ENCODE results near the gene PID1. TPM values are rescaled to one million over a fixed set of nuclear protein-coding genes. Genes with fewer than 3 reads are reported as not detected.

Gene PID1
- total RNA-seq, 1 experiment from 2014 or later: not detected

- H3K36me3 ChIP-seq (ENCODE audit: low read depth): no peaks in the 10 kb centered on the region
- no peaks in the 10 kb centered on the region for H3K79me2 ChIP-seq (ENCODE audit: low read depth)
- H3K4me2 ChIP-seq: no peak overlapping the region
- H3K27ac ChIP-seq: no peak overlapping the region
- intact Hi-C loops (cut with micrococcal nuclease; ENCODE audit: unreplicated experiment): no loop called here
- no peaks in the 10 kb centered on the region for H3K9me2 ChIP-seq (ENCODE audit: insufficient read depth)
- H3K4me3 ChIP-seq: no peak overlapping the region
- H3K9me3 ChIP-seq (ENCODE audit: insufficient read depth, low read depth): no peaks in the 10 kb centered on the region
- no peaks in the 10 kb centered on the region for H4K20me1 ChIP-seq (ENCODE audit: insufficient read depth)
- TF ChIP-seq EZH2 (IDR thresholded peaks at IDR 0.05; ENCODE audit: low read depth): no peak
- no peak for TF ChIP-seq CTCF (conservative IDR thresholded peaks at IDR 0.05)
- ChIA-PET CTCF (no interaction called here), POLR2A (ENCODE audit: unreplicated experiment) (no interaction called here)
- BruUV-seq (replicated peaks): no TSS peak
- H3K4me1 ChIP-seq (replicated peaks; ENCODE audit: insufficient read depth): no peaks in the 10 kb centered on the region
- DNase-seq: no peak
- H2AFZ ChIP-seq: no peak overlapping the region
- no peaks in the 10 kb centered on the region for H3F3A ChIP-seq (ENCODE audit: insufficient read depth, low read depth)
- no peaks in the 10 kb centered on the region for H3K27me3 ChIP-seq (ENCODE audit: insufficient read depth, low read depth)
These were observed 269.9 kb downstream of the PID1 start for GRCh38 chr2:229001196-229001595.

GRCh38 chr2:228999326-228999725 is 271.8 kb downstream of the PID1 start:
- no peaks in the 10 kb centered on the region for H3K27me3 ChIP-seq (ENCODE audit: insufficient read depth, low read depth)
- H3K27ac ChIP-seq: no peak overlapping the region

GRCh38 chr2:228988786-228989185 is 282.3 kb downstream of the PID1 start:
- no peak overlapping the region for H3K27ac ChIP-seq
- H3K4me1 ChIP-seq (replicated peaks; ENCODE audit: insufficient read depth): no peaks in the 10 kb centered on the region
- no peak overlapping the region for H2AFZ ChIP-seq
- H3K79me2 ChIP-seq (ENCODE audit: low read depth): no peaks in the 10 kb centered on the region
- no peaks in the 10 kb centered on the region for H3K36me3 ChIP-seq (ENCODE audit: low read depth)
- H4K20me1 ChIP-seq (ENCODE audit: insufficient read depth): no peaks in the 10 kb centered on the region
- CTCF ChIA-PET: no interaction called here
- intact Hi-C loops (cut with micrococcal nuclease; ENCODE audit: unreplicated experiment): no loop called here
- no peaks in the 10 kb centered on the region for H3F3A ChIP-seq (ENCODE audit: insufficient read depth, low read depth)
- no peak overlapping the region for H3K4me2 ChIP-seq
- no peak for TF ChIP-seq EZH2 (IDR thresholded peaks at IDR 0.05; ENCODE audit: low read depth)
- no peak for TF ChIP-seq CTCF (conservative IDR thresholded peaks at IDR 0.05)
- no peaks in the 10 kb centered on the region for H3K9me2 ChIP-seq (ENCODE audit: insufficient read depth)
- H3K4me3 ChIP-seq: no peak overlapping the region
- no peaks in the 10 kb centered on the region for H3K9me3 ChIP-seq (ENCODE audit: insufficient read depth, low read depth)
- POLR2A ChIA-PET (ENCODE audit: unreplicated experiment): no interaction called here
- no peaks in the 10 kb centered on the region for H3K27me3 ChIP-seq (ENCODE audit: insufficient read depth, low read depth)
- no TSS peak for BruUV-seq (replicated peaks)
- no peak for DNase-seq

More at GRCh38 chr2:228999326-228999725, 271.8 kb downstream of the PID1 start:
- Histone ChIP-seq H3K9me3 (ENCODE audit: insufficient read depth, low read depth) (no peaks in the 10 kb centered on the region), H3K79me2 (ENCODE audit: low read depth) (no peaks in the 10 kb centered on the region), H3K4me2 (no peak overlapping the region), H3F3A (ENCODE audit: insufficient read depth, low read depth) (no peaks in the 10 kb centered on the region), H4K20me1 (ENCODE audit: insufficient read depth) (no peaks in the 10 kb centered on the region), H3K36me3 (ENCODE audit: low read depth) (no peaks in the 10 kb centered on the region), H3K9me2 (ENCODE audit: insufficient read depth) (no peaks in the 10 kb centered on the region), H2AFZ (no peak overlapping the region), H3K4me1 (replicated peaks; ENCODE audit: insufficient read depth) (no peaks in the 10 kb centered on the region), H3K4me3 (no peak overlapping the region)
- DNase-seq: no peak
- BruUV-seq (replicated peaks): no TSS peak
- TF ChIP-seq CTCF (conservative IDR thresholded peaks at IDR 0.05) (no peak), EZH2 (IDR thresholded peaks at IDR 0.05; ENCODE audit: low read depth) (no peak)
- ChIA-PET CTCF (no interaction called here), POLR2A (ENCODE audit: unreplicated experiment) (no interaction called here)
- intact Hi-C loops (cut with micrococcal nuclease; ENCODE audit: unreplicated experiment): no loop called here

Measured in PC-9 (cell line).